ENCODE results near the gene TGM2.

TGM2 gene

GRCh38 chr20:38165089-38165965 lies at the start of gene TGM2:
TGM2 (minus strand) TSS chr20:38165270; CDS start chr20:38165198, 72 bp downstream.
- peak; percentile 76 for DNase-seq

DNA sequence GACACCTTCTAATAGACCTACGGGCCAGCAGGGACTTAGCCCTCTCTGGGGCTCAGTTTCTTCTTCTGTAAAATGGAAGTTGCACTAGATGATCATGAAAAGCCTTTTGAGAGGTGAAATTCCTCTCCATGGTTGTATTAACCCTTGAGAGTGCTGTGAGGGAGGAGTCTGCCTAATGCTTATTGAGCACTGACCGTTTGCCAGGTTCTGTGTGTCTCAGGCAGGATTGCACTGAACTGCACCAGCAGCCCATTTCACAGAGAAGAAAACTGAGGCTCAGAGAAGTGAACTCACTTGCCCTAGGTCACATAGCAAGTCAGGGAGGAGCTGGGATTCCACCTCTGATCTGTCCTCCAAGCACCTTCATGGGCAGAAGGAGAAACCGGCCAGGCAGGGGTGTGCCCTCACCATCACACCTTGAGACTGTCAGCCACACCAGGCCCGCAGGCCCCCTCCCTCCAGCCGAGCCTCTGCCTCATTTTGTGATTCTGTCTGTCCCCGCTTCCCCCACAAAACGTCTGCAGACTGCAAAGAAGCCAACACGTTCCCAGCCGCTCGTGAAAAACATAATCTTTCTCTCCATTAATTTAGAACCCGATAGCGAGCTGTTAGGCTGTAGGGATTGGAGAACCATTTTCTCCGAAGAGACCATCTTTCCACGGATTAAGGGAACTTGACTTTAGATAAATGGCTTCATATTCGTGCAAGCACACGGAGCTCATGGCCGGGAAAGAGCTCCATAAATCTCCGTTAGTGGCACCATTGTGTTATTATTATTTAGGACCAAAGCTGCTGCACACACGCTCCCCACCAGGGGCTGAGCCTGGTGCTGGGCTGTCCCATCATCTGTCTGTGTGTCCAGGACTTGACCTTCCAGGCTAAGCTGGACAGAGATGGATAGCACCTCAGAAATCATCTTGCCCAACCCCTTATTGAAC lies 49.5 kb upstream of the TGM2 start:
- no peak for DNase-seq

GRCh38 chr20:38213607-38213940 lies 48.5 kb upstream of the TGM2 start:
- DNase-seq: no peak

DNA sequence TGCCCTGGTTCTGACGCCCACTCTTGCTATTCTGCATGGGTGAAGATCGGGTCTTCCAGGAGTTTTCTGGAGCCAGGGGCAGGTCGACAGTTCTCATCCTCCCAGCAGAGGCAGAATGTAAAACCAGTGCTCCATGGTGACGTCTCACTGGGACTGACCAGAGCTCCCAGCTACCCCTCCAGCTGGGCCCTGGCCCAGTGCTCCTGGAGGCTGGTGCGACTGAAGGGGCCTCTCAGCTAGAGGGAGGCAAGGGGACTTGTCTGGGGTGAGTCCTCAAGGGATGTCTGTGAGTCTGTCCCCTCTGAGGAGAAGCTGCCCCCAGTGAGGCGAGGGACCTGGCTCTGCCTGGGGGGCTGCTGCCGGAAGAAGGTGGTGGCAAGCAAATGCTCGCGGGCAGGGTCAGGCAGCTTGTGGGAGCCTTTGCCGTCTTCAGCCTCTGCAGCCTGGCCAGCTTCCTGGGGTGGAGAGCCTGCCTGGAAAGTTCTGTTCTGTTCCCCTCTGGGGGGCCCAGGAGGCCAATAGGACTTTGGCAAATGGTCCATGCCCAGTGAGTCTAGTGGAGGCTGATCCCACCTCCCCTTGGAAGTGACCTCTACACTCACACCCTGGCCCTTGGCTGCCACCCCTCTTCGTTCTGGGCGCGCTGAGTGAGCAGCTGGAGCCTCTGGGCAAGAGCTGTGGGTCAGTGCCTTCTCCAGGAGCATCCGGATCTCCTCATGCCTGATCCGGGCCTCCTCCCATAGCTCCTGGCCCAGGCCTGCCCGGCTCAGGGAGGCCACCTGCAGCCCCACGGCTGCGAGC lies 47.9 kb upstream of the TGM2 start:
- no peak for DNase-seq

DNA sequence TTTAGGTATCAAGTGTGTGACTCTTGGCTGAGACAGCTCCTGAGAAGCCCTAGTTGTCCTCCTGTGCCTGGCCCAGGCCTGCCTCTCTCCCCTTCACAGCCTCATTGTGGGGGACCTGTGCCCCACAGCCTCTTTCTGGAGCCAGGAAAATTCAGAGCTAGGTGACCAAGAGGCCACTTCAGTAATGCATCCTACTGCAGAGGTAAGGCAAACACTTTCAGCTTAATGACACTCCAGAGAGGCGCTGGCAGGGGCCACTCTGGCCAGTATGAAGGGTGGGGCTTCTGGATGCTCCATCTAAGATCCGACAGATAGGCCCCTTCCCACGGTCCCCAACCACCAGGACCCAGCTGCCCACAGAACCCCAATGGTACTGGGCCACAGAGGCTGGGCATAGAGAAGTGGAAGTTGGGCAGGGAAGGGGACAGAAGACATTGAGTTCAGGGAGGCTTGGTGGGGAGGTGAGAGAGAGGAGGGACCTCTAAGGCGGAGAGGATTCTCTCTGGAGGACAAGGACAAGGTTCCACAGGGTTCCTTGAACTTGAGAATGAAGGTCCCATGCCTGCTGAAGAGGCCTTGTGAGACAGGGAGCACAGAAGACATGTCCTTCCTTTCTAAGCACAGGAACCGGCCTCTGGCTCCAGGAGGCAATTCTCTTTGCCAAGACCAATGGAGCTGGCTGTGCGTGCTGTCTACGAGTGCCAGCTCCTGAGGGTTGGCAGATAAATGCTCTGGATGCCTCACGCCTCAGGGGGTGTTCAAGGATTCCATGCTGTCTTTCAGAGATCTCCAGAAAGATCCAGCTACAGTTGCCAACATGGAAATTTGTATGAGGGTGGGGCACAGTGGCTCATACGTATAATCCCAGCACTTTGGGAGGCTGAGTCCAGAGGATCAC lies 46.4 kb upstream of the TGM2 start:
- DNase-seq: no peak

DNA sequence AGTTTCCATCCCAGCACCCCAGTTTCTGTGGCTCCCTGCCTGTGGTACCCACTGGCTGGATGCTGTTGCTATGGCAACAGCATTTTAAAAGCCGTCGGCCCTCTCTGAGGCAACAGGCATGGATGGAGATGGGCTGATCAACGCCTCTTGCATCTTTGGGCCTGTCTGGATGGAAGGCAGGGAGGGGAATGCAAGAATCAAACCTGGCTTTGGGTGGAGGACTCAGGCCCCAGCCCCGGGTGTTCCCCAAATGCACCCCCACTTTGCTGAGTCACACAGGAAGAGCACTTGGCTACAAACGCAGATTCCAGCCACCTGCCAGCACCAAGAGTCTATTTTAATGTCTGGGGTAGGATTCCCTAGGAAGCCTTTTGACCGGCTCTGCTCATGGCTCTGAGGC lies 45.7 kb upstream of the TGM2 start:
- DNase-seq: no peak

DNA sequence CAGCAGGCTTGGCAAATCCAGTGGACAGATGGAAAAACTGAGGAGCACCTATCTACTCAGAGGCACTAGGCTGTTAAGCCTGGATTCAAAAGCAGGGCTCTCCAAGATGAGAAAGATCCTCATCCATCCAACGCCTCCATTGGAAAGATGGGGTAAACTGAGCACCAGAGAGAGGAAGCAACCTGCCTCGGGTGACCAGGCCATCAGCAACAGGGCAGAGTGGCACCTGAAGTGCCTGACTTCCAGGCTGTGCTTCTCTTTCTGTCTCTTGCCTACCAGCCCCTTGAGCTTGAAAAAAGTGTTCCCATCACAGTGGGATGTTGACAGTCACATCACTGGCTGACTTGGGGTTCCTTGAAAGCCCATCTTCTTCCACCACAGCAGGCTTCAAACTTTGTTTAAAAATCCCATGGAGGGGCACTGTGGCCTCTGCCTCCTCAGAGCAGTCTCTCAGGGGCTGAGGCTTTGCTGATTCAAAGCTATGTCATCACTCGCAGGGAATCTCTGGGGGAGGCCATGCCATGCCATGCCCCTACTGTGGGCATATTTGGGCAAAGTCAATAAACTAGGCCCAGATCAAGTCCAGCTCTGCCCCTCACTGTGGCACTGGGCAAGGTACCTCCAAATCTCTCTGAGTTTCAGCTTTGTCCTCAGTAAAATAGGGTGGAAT lies 44.8 kb upstream of the TGM2 start:
- DNase-seq: no peak

- DNase-seq: no peak
These were observed 44.1 kb upstream of the TGM2 start for GRCh38 chr20:38209054-38209675.

DNA sequence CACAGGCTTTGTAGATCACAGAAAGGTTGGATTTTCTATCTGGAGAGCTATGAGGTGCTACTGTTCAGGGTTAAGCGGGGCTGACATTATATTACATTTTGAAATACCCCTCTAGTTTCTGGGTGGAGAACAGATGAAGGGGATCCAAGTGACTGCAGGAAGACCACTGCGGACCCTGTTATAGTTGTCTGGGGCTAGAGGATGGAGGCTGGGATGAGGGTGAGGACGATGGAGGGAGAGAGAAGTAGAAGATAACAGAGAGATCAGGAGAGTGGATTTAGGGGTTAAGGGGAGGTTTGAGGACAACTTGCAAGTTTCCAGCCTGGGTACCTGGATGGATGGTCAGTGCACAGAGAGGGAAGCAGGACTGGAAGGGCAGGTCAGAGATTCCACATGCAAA lies 43.5 kb upstream of the TGM2 start:
- DNase-seq: no peak

DNA sequence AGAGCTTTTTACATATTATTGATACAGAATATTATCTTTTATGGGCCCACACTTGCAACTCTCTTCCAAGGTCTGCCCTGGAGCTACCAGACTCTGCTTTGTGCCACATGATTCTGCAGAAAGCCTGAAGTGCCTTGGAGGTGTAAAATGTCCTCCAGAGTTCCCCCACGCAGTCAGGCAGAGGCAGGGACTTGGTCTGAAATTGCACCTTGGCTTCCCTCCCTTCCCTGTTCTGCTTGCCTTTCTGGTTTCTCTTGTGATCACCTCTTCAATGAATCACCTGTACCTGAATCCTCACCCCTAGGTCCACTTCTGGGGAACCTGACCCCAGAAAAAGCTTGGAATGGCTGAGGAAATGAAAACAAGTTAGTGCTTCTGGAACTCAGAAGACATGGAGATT lies 43.0 kb upstream of the TGM2 start:
- no peak for DNase-seq

GRCh38 chr20:38207621-38208020 lies 42.6 kb upstream of the TGM2 start:
- DNase-seq: no peak

DNA sequence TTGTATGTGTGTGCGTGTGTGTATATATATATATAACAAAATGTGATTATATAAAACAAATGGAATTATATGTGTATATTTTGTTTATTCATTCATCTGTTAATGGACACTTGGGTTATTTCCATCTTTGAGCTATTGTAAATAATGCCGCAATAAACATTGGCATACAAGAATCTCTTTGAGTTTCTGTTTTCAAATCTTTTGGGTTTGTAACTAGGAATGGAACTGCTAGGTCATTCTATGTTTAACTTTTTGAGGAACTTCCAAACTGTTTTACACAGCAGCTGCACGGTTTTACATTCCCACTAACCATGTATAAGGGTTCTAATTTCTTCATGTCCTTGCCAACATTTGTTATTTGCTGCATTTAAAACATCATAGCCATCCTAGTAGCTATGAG lies 39.9 kb upstream of the TGM2 start:
- no peak for DNase-seq

DNA sequence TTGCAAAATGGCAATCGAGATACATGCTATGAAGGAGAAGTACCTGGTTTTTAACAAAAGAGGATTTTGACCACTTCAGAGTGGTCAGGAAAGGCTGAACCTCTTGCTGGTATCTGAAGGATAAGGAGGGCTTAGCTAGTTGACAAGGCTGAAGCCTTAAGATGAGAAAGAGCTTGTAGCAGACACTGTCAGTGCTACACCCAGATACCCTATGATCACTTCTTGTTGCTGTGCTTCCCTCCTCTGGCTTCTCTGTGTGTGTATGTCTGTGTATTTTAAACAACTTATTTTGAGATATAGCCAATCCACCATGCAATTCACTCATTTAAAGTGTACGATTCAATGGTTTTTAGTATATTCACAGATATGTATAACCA lies 38.9 kb upstream of the TGM2 start:
- no peak for DNase-seq

DNA sequence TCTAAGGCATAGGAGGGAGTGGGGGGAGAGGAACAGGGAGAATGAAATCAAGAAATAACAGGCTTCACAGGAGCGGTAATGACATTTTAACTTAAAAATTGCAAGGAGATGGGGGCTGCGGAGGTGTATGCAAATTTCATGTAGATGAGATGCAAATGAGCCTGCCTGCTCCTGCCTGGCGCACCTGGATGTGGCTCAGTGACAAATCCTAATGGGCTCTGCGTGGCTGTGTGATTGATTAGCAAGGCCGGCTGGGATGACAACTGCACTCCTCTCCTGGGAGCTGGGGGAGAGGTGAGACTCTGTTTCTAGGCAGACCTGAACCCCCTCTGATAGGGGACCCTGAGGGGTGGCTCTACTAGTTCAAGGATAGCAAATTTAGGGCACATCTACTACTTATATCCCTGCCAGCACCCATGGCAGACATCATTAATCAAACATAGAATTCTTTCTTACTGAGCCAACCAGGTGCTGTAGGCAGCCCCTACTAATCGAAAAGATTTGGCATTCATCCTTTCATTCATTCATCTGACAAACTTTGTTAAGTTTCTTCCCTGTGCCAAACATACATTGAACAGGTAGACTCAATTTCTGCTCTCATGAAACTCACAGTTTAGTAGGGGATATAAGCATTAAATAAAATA lies 38.4 kb upstream of the TGM2 start:
- no peak for DNase-seq

- no peak for DNase-seq
These were observed 37.9 kb upstream of the TGM2 start for GRCh38 chr20:38202982-38203293.

- DNase-seq: no peak
These were observed 37.3 kb upstream of the TGM2 start for GRCh38 chr20:38202153-38202981.

DNA sequence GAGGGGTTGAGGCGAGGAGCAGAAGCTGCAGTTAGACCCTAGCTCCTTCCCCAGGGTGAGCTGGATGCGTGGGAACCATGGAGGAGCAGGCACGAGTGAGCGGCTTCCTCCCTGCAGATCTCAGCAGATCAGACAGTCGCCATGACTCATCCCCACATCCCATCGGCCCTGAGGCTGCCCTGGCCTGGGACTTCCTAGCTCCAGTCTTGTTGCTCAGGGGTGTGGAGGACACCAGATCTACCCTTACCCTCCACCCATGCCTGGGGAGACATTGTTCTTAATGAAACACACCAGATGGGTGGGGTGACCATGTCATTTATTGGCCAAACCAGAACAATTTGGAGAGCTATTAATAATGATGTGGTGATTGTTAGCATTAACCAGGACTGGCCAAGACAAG lies 36.3 kb upstream of the TGM2 start:
- DNase-seq: no peak

GRCh38 chr20:38200646-38201045 lies 35.6 kb upstream of the TGM2 start:
- no peak for DNase-seq

DNA sequence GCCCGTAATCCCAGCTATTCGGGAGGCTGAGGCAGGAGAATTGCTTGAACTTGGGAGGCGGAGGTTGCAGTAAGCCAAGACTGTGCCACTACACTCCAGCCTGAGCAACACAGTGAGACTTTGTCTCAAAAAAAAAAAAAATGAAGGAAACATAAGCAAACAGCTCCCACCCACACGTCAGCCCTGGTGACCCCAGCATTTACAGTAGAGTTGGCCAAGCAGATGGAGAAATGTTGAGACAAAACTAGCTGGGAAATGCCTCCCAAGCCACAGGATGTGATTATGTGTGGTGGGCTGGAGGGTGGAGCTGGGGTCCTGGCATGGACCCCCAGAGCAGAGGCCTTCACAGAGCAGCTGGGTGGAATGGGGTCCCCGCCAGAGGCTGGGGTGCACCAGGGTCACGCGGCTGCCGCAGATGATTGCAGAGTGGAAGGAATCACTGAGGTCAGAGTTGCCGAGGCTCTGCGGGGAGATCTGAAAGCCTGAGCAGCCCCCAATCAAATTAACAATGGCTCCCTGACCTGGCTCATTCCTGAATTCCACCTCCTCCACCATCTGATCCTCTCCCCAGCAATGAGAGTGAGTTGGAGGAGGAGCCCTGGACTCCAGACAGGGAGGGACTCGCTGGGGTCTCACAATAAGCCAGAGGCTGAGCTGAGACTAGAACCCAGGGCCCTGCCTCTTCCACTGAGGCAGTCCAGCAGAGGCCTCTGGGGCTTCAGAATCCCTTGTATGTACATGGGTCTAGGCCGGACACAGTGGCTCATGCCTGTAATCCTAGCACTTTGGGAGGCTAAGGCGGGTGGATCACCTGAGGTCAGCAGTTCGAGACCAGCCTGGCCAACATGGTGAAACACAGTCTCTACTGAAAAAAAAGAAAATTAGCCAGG lies 34.7 kb upstream of the TGM2 start:
- DNase-seq: no peak
